HUES64 (cell line): ENCODE data around the gene NAPB. TPM values are rescaled to one million over a fixed set of nuclear protein-coding genes. Genes with fewer than 3 reads are reported as not detected.
"Not testable (repeated sequence)": the region's sequence is repeated elsewhere in the genome, so short reads cannot be mapped to it uniquely, and the experiment has no call there.

Source experiments
- H3K27ac ChIP-seq: 2 replicates; pipeline ENCODE4 v1.7.0; 2013; ENCODE audit warnings: low read depth, low read length, inconsistent platforms
- H3K27me3 ChIP-seq: 2 replicates; pipeline ENCODE4 v1.6.1; 2013; ENCODE audit warnings: mild to moderate bottlenecking, low read length; ENCODE audit not compliant: insufficient read depth
- H3K36me3 ChIP-seq: 2 replicates; pipeline ENCODE4 v1.6.1; 2013; ENCODE audit warnings: mild to moderate bottlenecking, low read length; ENCODE audit not compliant: insufficient read depth
- H3K4me1 ChIP-seq: 2 replicates; pipeline ENCODE4 v1.6.1; 2013; ENCODE audit warnings: mild to moderate bottlenecking, low read length, moderate library complexity; ENCODE audit not compliant: insufficient read depth
- H3K4me3 ChIP-seq: 2 replicates; pipeline ENCODE4 v1.5.1; 2013; ENCODE audit warnings: mild to moderate bottlenecking, low read length, moderate library complexity
- H3K9ac ChIP-seq: 2 replicates; pipeline ENCODE4 v1.6.1; 2013; ENCODE audit warnings: mild to moderate bottlenecking, low read depth, low read length
- H3K9me3 ChIP-seq: 2 replicates; pipeline ENCODE4 v1.6.1; 2013; ENCODE audit warnings: low read depth, low read length; ENCODE audit not compliant: insufficient read depth
- WGBS: fragments of 150-250, 120-280 bp; methylation state at CpG from one replicate; pipeline ENCODE4 v1.1.7; 2013; ENCODE audit warnings: missing lambda C conversion rate; 5-methylcytosine and 5-hydroxymethylcytosine counted together
- polyA plus RNA-seq, 2 experiments: library from polyadenylated mRNA; stranded (reverse); fragments of 50-300 nt; gene quantifications; one replicate each; pipeline ENCODE4 v1.2.3, GENCODE V29; 2013

Gene NAPB
- 5.4 TPM for polyA plus RNA-seq (2013, experiment 1 of 2)
- polyA plus RNA-seq (2013, experiment 2 of 2) = 7.1 TPM

GRCh38 chr20:23420943-23421931 is at the start of gene NAPB:
Gene NAPB, minus strand, starts transcription at chr20:23421488. Its CDS starts 86 bp downstream, at chr20:23421402.
- H3K9me3 ChIP-seq = peaks cover 6% of the 10 kb centered on the region
- H3K4me3 ChIP-seq = peak within 1 kb of the TSS; percentile 88
- 1% methylated on average over 64 of the region's 64 CpGs for WGBS
- H3K9ac ChIP-seq = peak within 1 kb of the TSS; percentile 76
- peak within 1 kb of the TSS; percentile 51; the same call in 1 of the 2 replicates for H3K27ac ChIP-seq
- H3K4me1 ChIP-seq = peaks cover 9% of the 10 kb centered on the region
- H3K36me3 ChIP-seq = no peaks in the 10 kb centered on the region
- H3K27me3 ChIP-seq = no peaks in the 10 kb centered on the region

- H3K27ac ChIP-seq, H3K9ac ChIP-seq, H3K27me3 ChIP-seq, H3K36me3 ChIP-seq, H3K4me3 ChIP-seq: not testable (repeated sequence)
- H3K9me3 ChIP-seq = peaks cover 43% of the 10 kb centered on the region
- WGBS = 89% methylated on average over 2 of the region's 3 CpGs
- peaks cover 13% of the 10 kb centered on the region; the same call in 1 of the 2 replicates for H3K4me1 ChIP-seq
These were observed 45.7 kb upstream of the NAPB start for GRCh38 chr20:23466961-23467360.

DNA sequence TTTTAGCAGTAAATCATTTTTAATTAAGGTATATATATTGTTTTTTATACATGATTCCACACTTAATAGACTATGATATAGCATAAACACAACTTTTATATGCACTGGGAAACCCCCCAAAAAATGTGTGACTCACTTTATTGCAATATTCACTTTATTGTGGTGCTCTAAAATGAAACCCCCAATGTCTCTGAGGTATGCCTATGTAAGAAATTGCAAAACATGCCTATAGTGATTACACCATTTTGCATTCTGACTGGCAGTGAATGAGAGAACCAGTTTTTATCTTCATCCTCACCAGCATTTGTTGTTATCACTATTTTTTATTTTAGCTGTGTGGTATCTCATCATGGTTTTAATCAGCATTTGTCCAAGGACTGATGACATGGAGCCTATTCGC is 39.9 kb upstream of the NAPB start:
- H3K4me3 ChIP-seq = no peak overlapping the region
- H3K27ac ChIP-seq = no peak overlapping the region
- H3K9ac ChIP-seq = no peak overlapping the region
- peaks cover 25% of the 10 kb centered on the region for H3K9me3 ChIP-seq
- H3K27me3 ChIP-seq = no peaks in the 10 kb centered on the region
- H3K4me1 ChIP-seq = 0 out of 2 replicates have a peak, but pooled peaks cover 5% of the 10 kb centered on the region
- H3K36me3 ChIP-seq = no peaks in the 10 kb centered on the region
- WGBS = 100% methylated on average over 1 of the region's 1 CpG

DNA sequence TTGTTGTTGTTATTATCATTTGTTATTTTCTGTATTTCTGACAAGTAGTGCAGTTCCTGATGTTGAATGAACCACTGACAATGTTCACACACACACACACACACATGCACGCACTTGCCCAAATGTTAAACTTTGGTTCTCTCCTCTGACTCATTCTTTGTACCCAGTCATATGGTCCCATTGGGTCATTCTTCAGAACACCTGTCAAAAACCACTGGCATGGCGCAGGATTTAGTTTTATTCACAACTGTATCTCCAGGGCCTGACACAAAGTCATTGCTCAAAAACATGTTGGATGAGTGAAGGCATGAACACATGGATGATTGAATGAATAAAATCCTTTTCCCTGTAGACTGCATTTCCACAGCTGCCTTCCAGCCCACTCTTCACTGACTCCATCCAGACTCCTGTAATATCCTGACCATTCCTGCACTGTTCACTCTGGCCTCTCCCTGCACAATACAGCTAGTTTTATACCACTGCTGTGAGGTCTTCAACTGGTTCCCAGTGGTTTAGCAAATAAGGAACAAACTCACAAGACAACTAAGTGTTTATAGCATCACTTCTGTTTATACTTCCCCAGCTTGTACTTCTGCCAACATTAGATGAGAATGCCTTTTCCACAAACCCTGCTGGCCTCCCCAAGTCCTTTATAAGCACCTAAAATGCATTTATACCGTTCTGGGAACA is 38.3 kb upstream of the NAPB start:
- Histone ChIP-seq H3K27ac (no peak overlapping the region), H3K36me3 (no peaks in the 10 kb centered on the region), H3K9ac (no peak overlapping the region), H3K27me3 (no peaks in the 10 kb centered on the region), H3K4me3 (no peak overlapping the region), H3K4me1 (0 out of 2 replicates have a peak, but pooled peaks cover 5% of the 10 kb centered on the region), H3K9me3 (peaks cover 11% of the 10 kb centered on the region)
- 93% methylated on average over 3 of the region's 3 CpGs for WGBS

- no peak overlapping the region for H3K9ac ChIP-seq
- no peaks in the 10 kb centered on the region for H3K9me3 ChIP-seq
- H3K4me3 ChIP-seq = no peak overlapping the region
- H3K27ac ChIP-seq = no peak overlapping the region
- H3K4me1 ChIP-seq = 0 out of 2 replicates have a peak, but pooled peaks cover 5% of the 10 kb centered on the region
- H3K27me3 ChIP-seq = no peaks in the 10 kb centered on the region
- 97% methylated on average over 7 of the region's 7 CpGs for WGBS
- no peaks in the 10 kb centered on the region for H3K36me3 ChIP-seq
These were observed 35.6 kb upstream of the NAPB start for GRCh38 chr20:23456873-23457272.

DNA sequence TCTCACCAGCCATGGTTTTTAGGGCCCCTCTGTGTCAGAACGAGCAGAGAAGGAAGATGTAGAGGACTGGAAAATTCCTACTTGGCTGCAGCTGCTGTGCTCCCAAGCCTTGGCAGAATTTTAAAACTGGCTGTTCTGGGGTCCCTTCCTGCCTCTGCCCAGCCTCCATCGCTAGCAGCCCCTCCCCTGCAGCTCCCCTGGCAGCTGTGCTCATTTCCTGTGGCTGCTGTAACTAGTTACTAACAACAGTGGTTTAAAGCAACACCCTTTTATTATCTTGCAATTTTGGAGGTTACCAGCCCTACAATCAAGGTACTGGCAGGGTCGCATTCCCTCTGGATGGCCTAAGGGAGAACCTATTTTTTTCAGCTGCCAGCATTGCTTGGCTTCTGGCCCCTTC is 35.1 kb upstream of the NAPB start:
- H3K36me3 ChIP-seq = no peaks in the 10 kb centered on the region
- no peak overlapping the region for H3K9ac ChIP-seq
- H3K27me3 ChIP-seq = no peaks in the 10 kb centered on the region
- H3K9me3 ChIP-seq = no peaks in the 10 kb centered on the region
- no peak overlapping the region for H3K4me3 ChIP-seq
- WGBS = 95% methylated on average over 3 of the region's 3 CpGs
- 0 out of 2 replicates have a peak, but pooled peaks cover 5% of the 10 kb centered on the region for H3K4me1 ChIP-seq
- H3K27ac ChIP-seq = no peak overlapping the region

DNA sequence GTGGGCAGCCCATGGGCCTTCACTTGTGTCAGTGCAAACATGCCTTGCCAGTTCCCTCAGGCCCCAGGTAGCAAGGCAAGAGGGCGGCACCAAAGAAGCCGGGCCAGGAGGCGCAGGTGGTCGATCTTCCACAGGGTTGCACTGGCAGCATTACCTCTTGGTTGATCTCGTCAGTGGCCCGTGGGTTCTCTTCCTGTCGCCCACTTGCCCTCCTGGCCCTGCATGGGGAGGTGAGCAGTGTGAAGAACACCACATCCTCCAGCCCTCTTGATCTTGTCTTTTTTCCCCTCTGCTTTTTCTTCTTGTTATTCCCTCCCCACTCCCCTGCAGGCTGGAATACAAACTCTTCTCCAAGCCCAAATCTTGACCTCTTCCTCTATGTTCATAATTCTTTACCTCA is 34.4 kb upstream of the NAPB start:
- H3K27me3 ChIP-seq = no peaks in the 10 kb centered on the region
- 0 out of 2 replicates have a peak, but pooled peaks cover under 1% of the 10 kb centered on the region for H3K4me1 ChIP-seq
- H3K4me3 ChIP-seq = no peak overlapping the region
- H3K36me3 ChIP-seq = no peaks in the 10 kb centered on the region
- no peak overlapping the region for H3K27ac ChIP-seq
- 94% methylated on average over 7 of the region's 7 CpGs for WGBS
- no peaks in the 10 kb centered on the region for H3K9me3 ChIP-seq
- no peak overlapping the region for H3K9ac ChIP-seq

- WGBS = 100% methylated on average over 1 of the region's 1 CpG
- no peaks in the 10 kb centered on the region for H3K4me1 ChIP-seq
These were observed 33.5 kb upstream of the NAPB start for GRCh38 chr20:23454816-23455215.

DNA sequence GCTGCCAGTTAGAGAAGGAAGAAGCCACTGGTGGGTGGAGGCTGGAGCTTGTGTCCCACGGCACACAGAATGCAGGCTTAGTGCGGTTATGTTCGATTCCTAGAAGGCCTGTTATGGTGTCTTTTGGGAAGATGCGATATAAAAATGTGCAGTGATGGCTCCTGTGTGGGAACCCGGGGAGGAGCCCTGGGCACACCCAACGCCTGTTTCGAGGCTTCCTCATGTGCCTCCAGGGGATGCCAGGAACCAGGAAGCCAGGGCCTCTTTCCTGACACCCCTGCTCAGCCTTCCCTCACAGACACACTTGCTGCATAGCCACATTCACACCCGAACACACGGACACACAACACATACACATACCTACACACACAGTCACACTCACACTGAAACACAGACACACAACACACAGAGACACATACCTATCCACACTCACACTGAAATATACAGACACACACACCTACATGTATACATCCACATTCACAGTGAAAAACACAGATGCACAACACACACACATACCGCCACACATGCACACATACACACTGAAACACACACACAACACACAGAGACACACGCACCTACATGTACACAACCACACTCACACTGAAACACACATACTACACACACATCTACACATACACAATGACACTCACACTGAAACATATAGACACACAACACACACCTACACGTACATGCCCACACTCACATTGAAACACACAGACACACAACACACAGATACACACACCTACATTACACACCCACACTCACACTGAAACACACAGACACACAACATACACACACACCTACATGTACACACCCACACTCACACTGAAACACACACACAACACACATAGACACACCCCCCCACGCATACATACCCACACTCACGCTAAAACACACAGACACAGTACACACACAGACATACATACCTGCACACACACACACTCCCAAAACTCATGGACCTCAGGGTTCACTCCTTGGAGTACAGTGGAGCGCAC is 32.6 kb upstream of the NAPB start:
- H3K27ac ChIP-seq = no peak overlapping the region
- H3K36me3 ChIP-seq = no peaks in the 10 kb centered on the region
- H3K9me3 ChIP-seq = no peaks in the 10 kb centered on the region
- no peak overlapping the region for H3K9ac ChIP-seq
- H3K4me3 ChIP-seq = no peak overlapping the region
- WGBS = 94% methylated on average over 15 of the region's 15 CpGs
- H3K4me1 ChIP-seq = no peaks in the 10 kb centered on the region
- H3K27me3 ChIP-seq = no peaks in the 10 kb centered on the region

More at GRCh38 chr20:23454816-23455215, 33.5 kb upstream of the NAPB start:
- no peaks in the 10 kb centered on the region for H3K36me3 ChIP-seq
- no peaks in the 10 kb centered on the region for H3K9me3 ChIP-seq
- H3K27me3 ChIP-seq = no peaks in the 10 kb centered on the region
- no peak overlapping the region for H3K4me3 ChIP-seq
- H3K9ac ChIP-seq = no peak overlapping the region
- H3K27ac ChIP-seq = no peak overlapping the region

- H3K27ac ChIP-seq = no peak within 1 kb of the TSS
- 68% methylated on average over 4 of the region's 4 CpGs for WGBS
- no peak within 1 kb of the TSS for H3K9ac ChIP-seq
- H3K4me1 ChIP-seq = no peaks in the 10 kb centered on the region
- H3K9me3 ChIP-seq = no peaks in the 10 kb centered on the region
- H3K27me3 ChIP-seq = no peaks in the 10 kb centered on the region
- no peaks in the 10 kb centered on the region for H3K36me3 ChIP-seq
- no peak within 1 kb of the TSS for H3K4me3 ChIP-seq
These were observed 31.5 kb upstream of the NAPB start, which contains the start of gene CST11 for GRCh38 chr20:23452776-23453175. Gene CST11, minus strand, starts transcription at chr20:23452876. Its CDS starts 65 bp downstream, at chr20:23452811.
